Parathyroid adenoma (tissue), 2 donors: ENCODE results near the gene MVB12B.

Experiments
- H2AFZ ChIP-seq: fragments of 300-600 bp; sonication (generic); one replicate; pipeline ENCODE4 v1.7.0; 2017; ENCODE audit warnings: antibody characterized with exemption, mild to moderate bottlenecking
- H3K27ac ChIP-seq: fragments of 300-600 bp; sonication (generic); one replicate; pipeline ENCODE4 v1.7.0; 2017
- H3K27me3 ChIP-seq: fragments of 300-600 bp; sonication (generic); one replicate; pipeline ENCODE4 v1.7.0; 2017; ENCODE audit warnings: low read length; ENCODE audit not compliant: control insufficient read depth, insufficient read depth
- H3K36me3 ChIP-seq: fragments of 300-600 bp; sonication (generic); one replicate; pipeline ENCODE4 v1.7.0; 2017; ENCODE audit warnings: low read length; ENCODE audit not compliant: control insufficient read depth, insufficient read depth
- H3K4me1 ChIP-seq: fragments of 300-600 bp; sonication (generic); one replicate; pipeline ENCODE4 v1.7.0; 2017; ENCODE audit warnings: control low read depth
- H3K4me2 ChIP-seq: fragments of 300-600 bp; sonication (generic); one replicate; pipeline ENCODE4 v1.7.0; 2017; ENCODE audit warnings: low read length
- H3K4me3 ChIP-seq: fragments of 300-600 bp; sonication (generic); one replicate; pipeline ENCODE4 v1.7.0; 2017; ENCODE audit warnings: low read depth, low read length
- H3K79me2 ChIP-seq: fragments of 300-600 bp; sonication (generic); one replicate; pipeline ENCODE4 v1.7.0; 2017; ENCODE audit warnings: control low read depth
- H3K9ac ChIP-seq: fragments of 300-600 bp; sonication (generic); one replicate; pipeline ENCODE4 v1.7.0; 2017; ENCODE audit warnings: mild to moderate bottlenecking
- H3K9me3 ChIP-seq: fragments of 300-600 bp; sonication (generic); one replicate; pipeline ENCODE4 v1.7.0; 2017; ENCODE audit warnings: low read length; ENCODE audit not compliant: control insufficient read depth
- TF ChIP-seq, protein P1 (sequence below): fragments of 300-600 bp; sonication (generic); IDR thresholded peaks from one replicate; pipeline ENCODE4 v1.7.0; 2017; ENCODE audit warnings: antibody characterized with exemption, mild to moderate bottlenecking
- donor health status: primary hyperparathyroidism.

MVB12B gene

DNA sequence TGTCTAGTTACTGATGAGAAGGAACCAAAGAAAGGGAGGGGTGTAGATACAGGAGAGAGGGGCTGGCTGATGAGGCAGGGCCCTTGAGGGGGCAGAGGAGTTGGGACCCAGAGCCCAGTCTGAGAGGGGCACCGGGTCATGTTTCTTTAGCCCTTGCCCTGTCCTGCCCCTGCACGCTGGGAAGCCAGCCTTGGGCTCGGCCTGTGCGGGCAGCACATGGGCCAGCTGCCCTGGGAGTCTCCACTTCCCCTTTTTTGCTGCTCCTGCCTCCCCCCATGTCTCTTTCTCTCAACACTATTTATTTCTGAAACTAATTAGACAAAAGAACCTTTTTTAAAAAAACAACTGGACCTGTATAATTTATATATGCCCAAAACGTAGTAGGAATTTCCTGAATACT lies 20.5 kb downstream of the MVB12B start:
- no peaks in the 10 kb centered on the region for H3K36me3 ChIP-seq
- H3K27me3 ChIP-seq: no peaks in the 10 kb centered on the region
- H2AFZ ChIP-seq: no peak overlapping the region
- peaks cover 24% of the 10 kb centered on the region for H3K79me2 ChIP-seq
- no peaks in the 10 kb centered on the region for H3K4me1 ChIP-seq
- H3K9ac ChIP-seq: no peak overlapping the region
- no peak overlapping the region for H3K4me2 ChIP-seq
- no peak overlapping the region for H3K27ac ChIP-seq
- H3K4me3 ChIP-seq: no peak overlapping the region
- TF ChIP-seq, protein P1, sequence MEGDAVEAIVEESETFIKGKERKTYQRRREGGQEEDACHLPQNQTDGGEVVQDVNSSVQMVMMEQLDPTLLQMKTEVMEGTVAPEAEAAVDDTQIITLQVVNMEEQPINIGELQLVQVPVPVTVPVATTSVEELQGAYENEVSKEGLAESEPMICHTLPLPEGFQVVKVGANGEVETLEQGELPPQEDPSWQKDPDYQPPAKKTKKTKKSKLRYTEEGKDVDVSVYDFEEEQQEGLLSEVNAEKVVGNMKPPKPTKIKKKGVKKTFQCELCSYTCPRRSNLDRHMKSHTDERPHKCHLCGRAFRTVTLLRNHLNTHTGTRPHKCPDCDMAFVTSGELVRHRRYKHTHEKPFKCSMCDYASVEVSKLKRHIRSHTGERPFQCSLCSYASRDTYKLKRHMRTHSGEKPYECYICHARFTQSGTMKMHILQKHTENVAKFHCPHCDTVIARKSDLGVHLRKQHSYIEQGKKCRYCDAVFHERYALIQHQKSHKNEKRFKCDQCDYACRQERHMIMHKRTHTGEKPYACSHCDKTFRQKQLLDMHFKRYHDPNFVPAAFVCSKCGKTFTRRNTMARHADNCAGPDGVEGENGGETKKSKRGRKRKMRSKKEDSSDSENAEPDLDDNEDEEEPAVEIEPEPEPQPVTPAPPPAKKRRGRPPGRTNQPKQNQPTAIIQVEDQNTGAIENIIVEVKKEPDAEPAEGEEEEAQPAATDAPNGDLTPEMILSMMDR: no peak
- no peaks in the 10 kb centered on the region for H3K9me3 ChIP-seq

DNA sequence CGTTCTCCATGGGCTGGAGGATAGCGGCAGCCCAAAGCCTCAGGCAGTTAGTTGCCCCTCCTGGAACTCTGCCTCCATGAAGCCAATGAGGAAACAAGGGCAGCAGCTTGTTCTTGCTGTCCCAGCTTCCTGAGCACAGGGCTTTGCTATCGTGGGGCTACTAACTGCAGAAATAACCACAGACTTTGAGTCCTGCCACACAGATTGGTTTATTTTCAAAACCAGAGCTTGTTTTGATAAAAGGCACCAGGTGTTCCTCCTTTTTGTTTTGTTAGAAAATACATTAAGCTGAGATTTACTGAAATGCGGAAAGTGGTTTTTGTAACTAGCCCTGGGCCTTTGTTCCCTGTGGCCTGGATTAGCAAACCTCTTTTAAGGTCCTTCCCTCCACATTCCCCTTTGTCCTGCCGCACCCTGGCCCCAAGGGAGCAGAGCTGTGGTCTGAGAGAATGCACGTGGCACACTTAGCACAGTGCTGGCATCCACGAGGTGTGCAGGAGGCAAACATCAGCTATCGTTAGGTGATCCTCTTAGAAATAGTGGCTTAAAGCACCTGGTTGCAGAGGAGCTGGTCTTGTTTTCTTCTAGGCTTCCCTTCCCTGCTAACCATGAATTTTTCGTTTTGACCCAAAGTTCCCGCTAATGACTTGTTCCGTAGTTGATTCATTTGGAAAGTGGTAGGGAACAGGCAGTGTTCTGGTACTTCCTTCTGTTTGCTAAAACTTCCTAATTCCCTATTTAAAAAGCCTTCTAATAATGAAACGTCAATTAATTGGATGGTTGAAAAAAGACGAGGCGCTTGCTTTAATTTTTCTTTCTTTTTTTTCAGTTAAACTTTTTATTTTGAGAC lies 21.5 kb downstream of the MVB12B start:
- Histone ChIP-seq H3K36me3 (no peaks in the 10 kb centered on the region), H3K27me3 (no peaks in the 10 kb centered on the region), H2AFZ (no peak overlapping the region), H3K4me1 (no peaks in the 10 kb centered on the region), H3K9ac (no peak overlapping the region), H3K9me3 (no peaks in the 10 kb centered on the region), H3K79me2 (peaks cover 21% of the 10 kb centered on the region), H3K4me2 (no peak overlapping the region), H3K4me3 (no peak overlapping the region), H3K27ac (no peak overlapping the region)
- TF ChIP-seq, protein P1: no peak

DNA sequence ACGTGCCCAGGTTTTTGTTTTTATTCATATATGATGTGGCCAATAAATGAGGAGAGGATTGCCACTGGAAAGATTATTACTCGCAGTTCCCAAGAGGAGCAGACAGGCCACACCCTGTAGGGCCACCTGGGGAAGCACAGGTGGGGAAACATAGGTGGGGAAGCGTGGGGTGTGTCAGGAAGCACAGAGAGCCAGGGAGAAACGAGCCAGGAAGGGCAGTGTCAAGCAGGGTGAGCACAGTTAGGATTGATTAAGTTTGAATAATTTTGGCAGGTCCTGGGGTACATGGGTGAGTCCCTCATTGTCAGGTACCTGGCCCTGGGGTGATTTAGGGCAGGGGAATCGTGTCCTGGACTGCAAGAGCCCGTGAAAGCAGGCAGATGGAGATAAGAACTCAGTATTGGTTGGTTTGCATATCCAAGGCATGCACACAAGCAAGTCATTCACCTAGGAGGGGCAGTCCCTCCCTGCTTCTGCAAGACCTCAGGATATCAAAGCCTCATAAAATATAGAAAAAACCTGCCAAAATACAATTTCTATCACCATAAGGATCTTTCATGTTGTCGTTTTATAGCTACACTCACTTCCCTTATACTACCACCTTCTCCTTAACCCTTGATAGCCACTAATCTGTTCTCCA lies 22.4 kb downstream of the MVB12B start:
- Histone ChIP-seq H3K79me2 (peaks cover 21% of the 10 kb centered on the region), H3K4me2 (no peak overlapping the region), H3K27ac (no peak overlapping the region), H3K9ac (no peak overlapping the region), H3K27me3 (no peaks in the 10 kb centered on the region), H3K4me1 (no peaks in the 10 kb centered on the region), H3K36me3 (no peaks in the 10 kb centered on the region), H2AFZ (no peak overlapping the region), H3K9me3 (no peaks in the 10 kb centered on the region), H3K4me3 (no peak overlapping the region)
- TF ChIP-seq, protein P1: no peak

DNA sequence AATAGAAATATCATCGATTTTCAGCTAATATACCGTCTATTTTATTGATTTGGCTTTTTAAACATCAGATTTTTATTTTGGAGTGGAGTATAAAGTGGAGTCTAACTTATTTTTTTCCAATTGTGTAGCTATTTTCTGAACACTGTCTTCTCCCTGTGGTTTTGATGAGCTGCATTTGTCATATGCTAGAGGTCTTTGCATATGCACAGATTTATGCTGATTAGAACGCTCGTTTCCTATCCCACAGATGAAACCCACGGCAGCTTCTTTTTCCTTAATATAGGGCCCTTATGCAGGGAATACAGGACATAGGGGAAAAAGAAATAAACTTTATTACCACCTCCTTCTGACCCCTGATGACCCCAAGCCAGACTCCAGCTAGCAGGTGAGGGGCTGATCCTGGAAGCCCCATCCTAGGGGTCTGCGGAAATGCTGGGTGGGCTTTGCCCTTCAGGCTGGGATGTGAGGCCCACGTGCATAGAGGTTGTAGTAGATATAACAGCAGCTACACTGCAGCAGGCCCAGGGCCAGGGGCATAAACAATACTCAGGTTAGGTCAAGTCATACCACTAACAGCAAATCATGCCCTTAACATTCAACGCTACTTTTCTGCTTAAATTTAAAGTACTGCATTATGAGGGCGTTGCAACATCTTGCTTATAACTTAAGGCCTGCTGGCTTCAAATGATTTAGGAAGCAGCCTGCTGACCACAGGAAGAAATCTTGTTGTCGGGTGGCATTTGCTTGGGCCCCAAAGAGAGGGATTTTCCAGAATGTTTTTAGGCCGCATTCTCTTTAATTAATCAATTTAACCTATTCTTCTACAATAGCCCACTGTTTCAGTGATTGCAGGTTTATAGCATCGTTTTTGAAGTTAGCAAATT lies 28.5 kb downstream of the MVB12B start:
- H3K27me3 ChIP-seq: no peaks in the 10 kb centered on the region
- TF ChIP-seq, protein P1: no peak
- no peak overlapping the region for H3K9ac ChIP-seq
- H3K4me1 ChIP-seq: no peaks in the 10 kb centered on the region
- peaks cover 5% of the 10 kb centered on the region for H3K79me2 ChIP-seq
- H3K27ac ChIP-seq: no peak overlapping the region
- H2AFZ ChIP-seq: no peak overlapping the region
- H3K9me3 ChIP-seq: no peaks in the 10 kb centered on the region
- H3K4me3 ChIP-seq: no peak overlapping the region
- H3K36me3 ChIP-seq: no peaks in the 10 kb centered on the region
- H3K4me2 ChIP-seq: no peak overlapping the region
